Tibial nerve (tissue), 3 donors: ENCODE results near the gene NSFL1C.

ENCODE experiments used
- CTCF ChIP-seq, 5 experiments: fragments of 200-600 bp in 3 of 5; fragments of 450-650 bp in 2 of 5; sonication (generic) in 3 of 5; IDR thresholded peaks; one replicate each; pipeline ENCODE4 v1.5.1; 2016 to 2019; ENCODE audit warnings: antibody characterized with exemption in 5 of 5, mild to moderate bottlenecking in 3 of 5, moderate library complexity in 2 of 5
- POLR2A ChIP-seq, 2 donors: fragments of 450-650 bp; IDR thresholded peaks; one replicate each; pipeline ENCODE4 v1.6.1; 2017; ENCODE audit warnings: antibody characterized with exemption in 2 of 2, mild to moderate bottlenecking in 2 of 2, moderate library complexity in 2 of 2

GRCh38 chr20:1441133-1441532 lies 25.5 kb downstream of the NSFL1C start:
- TF ChIP-seq CTCF (IDR thresholded peaks at IDR 0.05), result no peak
- TF ChIP-seq POLR2A (IDR thresholded peaks at IDR 0.05), result no peak
